Urothelium cell line (cell line): Measurements from ENCODE around the gene OPCML.

Experiments used
- DNase-seq: peaks from one replicate; pipeline ENCODE4 v3.0.0; 2011; ENCODE audit warnings: low spot score, mixed read lengths
- FAIRE-seq: peaks from 2 replicates; lab custom pipeline; 2011; peaks lifted over from hg19 to GRCh38; lab: Jason Lieb, UNC

The OPCML gene

GRCh38 chr11:133503776-133504175 lies 28.5 kb downstream of the OPCML start:
- no peak for DNase-seq
- no peak for FAIRE-seq

- FAIRE-seq, result no peak
- no peak for DNase-seq
These were observed 29.1 kb downstream of the OPCML start for GRCh38 chr11:133503236-133503635.

- DNase-seq (no peak), FAIRE-seq (no peak)
These were observed 30.4 kb downstream of the OPCML start for GRCh38 chr11:133501643-133502539.

- no peak for FAIRE-seq
These were observed 31.4 kb downstream of the OPCML start for GRCh38 chr11:133500936-133501335.

GRCh38 chr11:133500435-133500834 lies 31.9 kb downstream of the OPCML start:
- no peak for DNase-seq
- FAIRE-seq, result no peak

More at GRCh38 chr11:133500936-133501335, 31.4 kb downstream of the OPCML start:
- DNase-seq, result no peak

- FAIRE-seq (no peak), DNase-seq (no peak)
These were observed 33.3 kb downstream of the OPCML start for GRCh38 chr11:133498969-133499368.

- FAIRE-seq (no peak), DNase-seq (no peak)
These were observed 34.7 kb downstream of the OPCML start for GRCh38 chr11:133497477-133498140.

GRCh38 chr11:133492895-133493294 lies 39.4 kb downstream of the OPCML start:
- FAIRE-seq (no peak), DNase-seq (no peak)

- DNase-seq (no peak), FAIRE-seq (no peak)
These were observed 40.5 kb downstream of the OPCML start for GRCh38 chr11:133491680-133492383.

GRCh38 chr11:133480722-133481121 lies 51.6 kb downstream of the OPCML start:
- no peak for DNase-seq
- FAIRE-seq, result no peak

- DNase-seq, result no peak
- no peak for FAIRE-seq
These were observed 53.1 kb downstream of the OPCML start for GRCh38 chr11:133479209-133479608.

- DNase-seq (no peak), FAIRE-seq (no peak)
These were observed 55.1 kb downstream of the OPCML start for GRCh38 chr11:133477251-133477625.

GRCh38 chr11:133476570-133477250 lies 55.6 kb downstream of the OPCML start:
- no peak for DNase-seq
- no peak for FAIRE-seq

- DNase-seq (no peak), FAIRE-seq (no peak)
These were observed 57.8 kb downstream of the OPCML start for GRCh38 chr11:133474461-133474860.

GRCh38 chr11:133467686-133468085 lies 64.6 kb downstream of the OPCML start:
- DNase-seq (no peak), FAIRE-seq (no peak)

- no peak for DNase-seq
- no peak for FAIRE-seq
These were observed 89.0 kb downstream of the OPCML start for GRCh38 chr11:133443206-133443747.

GRCh38 chr11:133441964-133442660 lies 90.2 kb downstream of the OPCML start:
- FAIRE-seq, result no peak

GRCh38 chr11:133425992-133426391 lies 106.3 kb downstream of the OPCML start:
- no peak for DNase-seq
- FAIRE-seq, result no peak

More at GRCh38 chr11:133441964-133442660, 90.2 kb downstream of the OPCML start:
- DNase-seq, result no peak

GRCh38 chr11:133425245-133425644 lies 107.1 kb downstream of the OPCML start:
- no peak for DNase-seq

GRCh38 chr11:133418218-133418617 lies 114.1 kb downstream of the OPCML start:
- DNase-seq (no peak), FAIRE-seq (no peak)

More at GRCh38 chr11:133425245-133425644, 107.1 kb downstream of the OPCML start:
- FAIRE-seq, result no peak
